Measurements from ENCODE around the gene GRPEL2.

GRPEL2 gene

GRCh38 chr5:149367972-149368645 is 22.8 kb downstream of the GRPEL2 start:
- no peaks in the 10 kb centered on the region for H3K36me3 ChIP-seq (ENCODE audit: insufficient read depth, low read length)
- no peak overlapping the region for H3K27ac ChIP-seq (ENCODE audit: low read depth, low read length)
- no peaks in the 10 kb centered on the region for H3K79me2 ChIP-seq (ENCODE audit: control insufficient read depth, insufficient read depth, low read length, unreplicated experiment)
- H3K4me3 ChIP-seq (ENCODE audit: low read depth, low read length), result no peak overlapping the region
- H2AFZ ChIP-seq (ENCODE audit: low read length, unreplicated experiment), result no peak overlapping the region
- no peaks in the 10 kb centered on the region for H3K27me3 ChIP-seq (ENCODE audit: insufficient read depth, low read length)
- no peaks in the 10 kb centered on the region for H3K4me1 ChIP-seq (ENCODE audit: control insufficient read depth, insufficient read depth, low read length, unreplicated experiment)

- no peaks in the 10 kb centered on the region for H3K36me3 ChIP-seq (ENCODE audit: insufficient read depth, low read length)
- H3K27ac ChIP-seq (ENCODE audit: low read depth, low read length), result no peak overlapping the region
- H3K4me1 ChIP-seq (ENCODE audit: control insufficient read depth, insufficient read depth, low read length, unreplicated experiment), result no peaks in the 10 kb centered on the region
- H3K4me3 ChIP-seq (ENCODE audit: low read depth, low read length), result no peak overlapping the region
- H3K27me3 ChIP-seq (ENCODE audit: insufficient read depth, low read length), result no peaks in the 10 kb centered on the region
- no peaks in the 10 kb centered on the region for H3K79me2 ChIP-seq (ENCODE audit: control insufficient read depth, insufficient read depth, low read length, unreplicated experiment)
- H2AFZ ChIP-seq (ENCODE audit: low read length, unreplicated experiment), result no peak overlapping the region
Observed at GRCh38 chr5:149370878-149371277, 25.6 kb downstream of the GRPEL2 start.

GRCh38 chr5:149371296-149371962 is 26.1 kb downstream of the GRPEL2 start:
- Histone ChIP-seq H3K27ac (ENCODE audit: low read depth, low read length) (no peak overlapping the region), H3K4me1 (ENCODE audit: control insufficient read depth, insufficient read depth, low read length, unreplicated experiment) (no peaks in the 10 kb centered on the region), H2AFZ (ENCODE audit: low read length, unreplicated experiment) (no peak overlapping the region), H3K36me3 (ENCODE audit: insufficient read depth, low read length) (no peaks in the 10 kb centered on the region), H3K79me2 (ENCODE audit: control insufficient read depth, insufficient read depth, low read length, unreplicated experiment) (no peaks in the 10 kb centered on the region), H3K4me3 (ENCODE audit: low read depth, low read length) (no peak overlapping the region), H3K27me3 (ENCODE audit: insufficient read depth, low read length) (no peaks in the 10 kb centered on the region)

GRCh38 chr5:149372076-149372795 is 26.9 kb downstream of the GRPEL2 start:
- H2AFZ ChIP-seq (ENCODE audit: low read length, unreplicated experiment), result no peak overlapping the region
- no peaks in the 10 kb centered on the region for H3K27me3 ChIP-seq (ENCODE audit: insufficient read depth, low read length)
- no peak overlapping the region for H3K4me3 ChIP-seq (ENCODE audit: low read depth, low read length)
- no peaks in the 10 kb centered on the region for H3K36me3 ChIP-seq (ENCODE audit: insufficient read depth, low read length)
- H3K27ac ChIP-seq (ENCODE audit: low read depth, low read length), result no peak overlapping the region
- no peaks in the 10 kb centered on the region for H3K79me2 ChIP-seq (ENCODE audit: control insufficient read depth, insufficient read depth, low read length, unreplicated experiment)
- no peaks in the 10 kb centered on the region for H3K4me1 ChIP-seq (ENCODE audit: control insufficient read depth, insufficient read depth, low read length, unreplicated experiment)

- Histone ChIP-seq H2AFZ (ENCODE audit: low read length, unreplicated experiment) (no peak overlapping the region), H3K36me3 (ENCODE audit: insufficient read depth, low read length) (no peaks in the 10 kb centered on the region), H3K27ac (ENCODE audit: low read depth, low read length) (no peak overlapping the region), H3K4me3 (ENCODE audit: low read depth, low read length) (no peak overlapping the region), H3K79me2 (ENCODE audit: control insufficient read depth, insufficient read depth, low read length, unreplicated experiment) (no peaks in the 10 kb centered on the region), H3K4me1 (ENCODE audit: control insufficient read depth, insufficient read depth, low read length, unreplicated experiment) (no peaks in the 10 kb centered on the region), H3K27me3 (ENCODE audit: insufficient read depth, low read length) (no peaks in the 10 kb centered on the region)
Observed at GRCh38 chr5:149372932-149373331, 27.6 kb downstream of the GRPEL2 start.

- no peaks in the 10 kb centered on the region for H3K27me3 ChIP-seq (ENCODE audit: insufficient read depth, low read length)
- no peak overlapping the region for H2AFZ ChIP-seq (ENCODE audit: low read length, unreplicated experiment)
- H3K79me2 ChIP-seq (ENCODE audit: control insufficient read depth, insufficient read depth, low read length, unreplicated experiment), result no peaks in the 10 kb centered on the region
- H3K4me3 ChIP-seq (ENCODE audit: low read depth, low read length), result no peak overlapping the region
- H3K4me1 ChIP-seq (ENCODE audit: control insufficient read depth, insufficient read depth, low read length, unreplicated experiment), result no peaks in the 10 kb centered on the region
- no peaks in the 10 kb centered on the region for H3K36me3 ChIP-seq (ENCODE audit: insufficient read depth, low read length)
- H3K27ac ChIP-seq (ENCODE audit: low read depth, low read length), result no peak overlapping the region
Observed at GRCh38 chr5:149374303-149374702, 29.0 kb downstream of the GRPEL2 start.

GRCh38 chr5:149374801-149375200 is 29.5 kb downstream of the GRPEL2 start:
- Histone ChIP-seq H3K36me3 (ENCODE audit: insufficient read depth, low read length) (no peaks in the 10 kb centered on the region), H2AFZ (ENCODE audit: low read length, unreplicated experiment) (no peak overlapping the region), H3K79me2 (ENCODE audit: control insufficient read depth, insufficient read depth, low read length, unreplicated experiment) (no peaks in the 10 kb centered on the region), H3K4me1 (ENCODE audit: control insufficient read depth, insufficient read depth, low read length, unreplicated experiment) (no peaks in the 10 kb centered on the region), H3K27me3 (ENCODE audit: insufficient read depth, low read length) (no peaks in the 10 kb centered on the region), H3K4me3 (ENCODE audit: low read depth, low read length) (no peak overlapping the region), H3K27ac (ENCODE audit: low read depth, low read length) (no peak overlapping the region)

- H3K36me3 ChIP-seq (ENCODE audit: insufficient read depth, low read length), result no peaks in the 10 kb centered on the region
- H3K4me1 ChIP-seq (ENCODE audit: control insufficient read depth, insufficient read depth, low read length, unreplicated experiment), result no peaks in the 10 kb centered on the region
- no peak overlapping the region for H3K27ac ChIP-seq (ENCODE audit: low read depth, low read length)
- H3K27me3 ChIP-seq (ENCODE audit: insufficient read depth, low read length), result no peaks in the 10 kb centered on the region
- H3K79me2 ChIP-seq (ENCODE audit: control insufficient read depth, insufficient read depth, low read length, unreplicated experiment), result no peaks in the 10 kb centered on the region
- H2AFZ ChIP-seq (ENCODE audit: low read length, unreplicated experiment), result no peak overlapping the region
- no peak overlapping the region for H3K4me3 ChIP-seq (ENCODE audit: low read depth, low read length)
Observed at GRCh38 chr5:149375434-149375833, 30.1 kb downstream of the GRPEL2 start.

- Histone ChIP-seq H3K27me3 (ENCODE audit: insufficient read depth, low read length) (no peaks in the 10 kb centered on the region), H3K27ac (ENCODE audit: low read depth, low read length) (no peak overlapping the region), H2AFZ (ENCODE audit: low read length, unreplicated experiment) (no peak overlapping the region), H3K4me3 (ENCODE audit: low read depth, low read length) (no peak overlapping the region), H3K79me2 (ENCODE audit: control insufficient read depth, insufficient read depth, low read length, unreplicated experiment) (no peaks in the 10 kb centered on the region), H3K36me3 (ENCODE audit: insufficient read depth, low read length) (no peaks in the 10 kb centered on the region), H3K4me1 (ENCODE audit: control insufficient read depth, insufficient read depth, low read length, unreplicated experiment) (no peaks in the 10 kb centered on the region)
Observed at GRCh38 chr5:149376104-149376503, 30.8 kb downstream of the GRPEL2 start.

- no peak overlapping the region for H2AFZ ChIP-seq (ENCODE audit: low read length, unreplicated experiment)
- H3K27me3 ChIP-seq (ENCODE audit: insufficient read depth, low read length), result no peaks in the 10 kb centered on the region
- H3K27ac ChIP-seq (ENCODE audit: low read depth, low read length), result no peak overlapping the region
- no peaks in the 10 kb centered on the region for H3K4me1 ChIP-seq (ENCODE audit: control insufficient read depth, insufficient read depth, low read length, unreplicated experiment)
- no peaks in the 10 kb centered on the region for H3K36me3 ChIP-seq (ENCODE audit: insufficient read depth, low read length)
- no peaks in the 10 kb centered on the region for H3K79me2 ChIP-seq (ENCODE audit: control insufficient read depth, insufficient read depth, low read length, unreplicated experiment)
- no peak overlapping the region for H3K4me3 ChIP-seq (ENCODE audit: low read depth, low read length)
Observed at GRCh38 chr5:149376711-149377447, 31.6 kb downstream of the GRPEL2 start.

Measured in ACC112 (cell line).